Mesothelial cell of epicardium (in vitro differentiated cells): ENCODE measurements around the gene NOL7. TPM values are rescaled to one million over a fixed set of nuclear protein-coding genes. Genes with fewer than 3 reads are reported as not detected.

Experiments
- DNase-seq, 2 experiments: peaks; one replicate each; pipeline ENCODE4 v3.0.0; 2021; ENCODE audit warnings: low spot score in 2 of 2; ENCODE audit not compliant: unreplicated experiment in 2 of 2
- H3K27ac Mint-ChIP-seq: 2 replicates; pipeline ENCODE4 v1.8.0; 2021; ENCODE audit warnings: mixed read lengths
- H3K27me3 Mint-ChIP-seq: 2 replicates; pipeline ENCODE4 v1.8.0; 2021; ENCODE audit warnings: low read depth, mixed read lengths
- H3K36me3 Mint-ChIP-seq: 2 replicates; pipeline ENCODE4 v1.8.0; 2021; ENCODE audit warnings: mixed read lengths
- H3K4me1 Mint-ChIP-seq: 2 replicates; pipeline ENCODE4 v1.8.0; 2021; ENCODE audit warnings: mixed read lengths
- H3K4me3 Mint-ChIP-seq: 2 replicates; pipeline ENCODE4 v1.8.0; 2021; ENCODE audit warnings: mild to moderate bottlenecking, moderate library complexity, mixed read lengths
- H3K9me3 Mint-ChIP-seq: 2 replicates; pipeline ENCODE4 v1.8.0; 2021; ENCODE audit warnings: mixed read lengths
- total RNA-seq: library from RNA; stranded (reverse); gene quantifications from 3 replicates; pipeline ENCODE4 v1.2.1, GENCODE V29; 2021
- TF ChIP-seq, protein P1 (sequence below): fragments of 200-600 bp; sonication (generic); IDR thresholded peaks from one replicate; pipeline ENCODE4 v1.5.0; 2021; ENCODE audit warnings: antibody characterized with exemption; ENCODE audit not compliant: unreplicated experiment

The NOL7 gene
- 40.2 to 42.0 TPM (median 40.8 TPM) in 3 replicates for total RNA-seq

DNA sequence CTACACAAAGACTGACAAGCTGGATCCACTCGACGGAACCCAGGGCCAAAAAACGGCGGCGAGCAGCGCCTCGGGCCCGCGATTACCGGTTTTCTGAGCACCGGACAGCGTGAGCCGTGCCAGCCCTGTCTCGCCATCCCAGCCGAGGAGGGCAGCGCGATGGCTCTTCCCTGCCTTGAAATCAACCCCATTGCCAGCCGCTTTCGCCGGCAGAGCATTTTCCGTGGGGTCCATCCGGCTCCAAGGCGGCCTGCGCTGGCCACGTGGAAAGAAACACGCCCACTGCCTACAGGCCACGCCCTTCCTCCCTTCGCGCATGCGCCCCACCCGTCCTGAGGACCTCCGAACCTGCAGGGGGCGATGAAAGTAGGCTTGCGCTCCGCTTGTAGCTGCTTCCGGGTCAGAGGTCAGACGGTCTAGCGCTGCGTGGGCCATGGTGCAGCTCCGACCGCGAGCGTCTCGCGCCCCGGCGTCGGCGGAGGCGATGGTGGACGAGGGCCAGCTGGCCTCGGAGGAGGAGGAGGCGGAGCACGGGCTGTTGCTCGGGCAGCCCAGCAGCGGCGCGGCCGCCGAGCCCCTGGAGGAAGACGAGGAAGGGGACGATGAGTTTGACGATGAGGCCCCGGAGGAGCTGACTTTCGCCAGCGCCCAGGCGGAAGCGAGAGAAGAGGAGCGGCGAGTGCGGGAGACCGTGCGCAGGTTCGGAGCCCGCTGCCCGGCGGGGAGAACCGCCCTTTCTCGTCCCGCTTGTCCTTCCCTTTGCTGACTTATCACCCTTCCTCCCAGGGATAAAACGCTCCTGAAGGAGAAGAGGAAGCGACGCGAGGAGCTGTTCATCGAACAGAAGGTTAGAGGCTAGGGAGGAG, at the start of gene NOL7:
Gene NOL7, plus strand, starts transcription at position 410 of the 866 bp plus-strand sequence. Its CDS starts 24 bp downstream, at position 434.
- H3K4me3 Mint-ChIP-seq: peak within 1 kb of the TSS; percentile 94
- no peaks in the 10 kb centered on the region for H3K9me3 Mint-ChIP-seq
- DNase-seq: peak; percentile 98 to 99
- H3K4me1 Mint-ChIP-seq: peaks cover 35% of the 10 kb centered on the region
- TF ChIP-seq, protein P1, sequence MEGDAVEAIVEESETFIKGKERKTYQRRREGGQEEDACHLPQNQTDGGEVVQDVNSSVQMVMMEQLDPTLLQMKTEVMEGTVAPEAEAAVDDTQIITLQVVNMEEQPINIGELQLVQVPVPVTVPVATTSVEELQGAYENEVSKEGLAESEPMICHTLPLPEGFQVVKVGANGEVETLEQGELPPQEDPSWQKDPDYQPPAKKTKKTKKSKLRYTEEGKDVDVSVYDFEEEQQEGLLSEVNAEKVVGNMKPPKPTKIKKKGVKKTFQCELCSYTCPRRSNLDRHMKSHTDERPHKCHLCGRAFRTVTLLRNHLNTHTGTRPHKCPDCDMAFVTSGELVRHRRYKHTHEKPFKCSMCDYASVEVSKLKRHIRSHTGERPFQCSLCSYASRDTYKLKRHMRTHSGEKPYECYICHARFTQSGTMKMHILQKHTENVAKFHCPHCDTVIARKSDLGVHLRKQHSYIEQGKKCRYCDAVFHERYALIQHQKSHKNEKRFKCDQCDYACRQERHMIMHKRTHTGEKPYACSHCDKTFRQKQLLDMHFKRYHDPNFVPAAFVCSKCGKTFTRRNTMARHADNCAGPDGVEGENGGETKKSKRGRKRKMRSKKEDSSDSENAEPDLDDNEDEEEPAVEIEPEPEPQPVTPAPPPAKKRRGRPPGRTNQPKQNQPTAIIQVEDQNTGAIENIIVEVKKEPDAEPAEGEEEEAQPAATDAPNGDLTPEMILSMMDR: peak; percentile 78
- H3K27ac Mint-ChIP-seq: peak within 1 kb of the TSS; percentile 95
- no peaks in the 10 kb centered on the region for H3K27me3 Mint-ChIP-seq
- peaks cover 16% of the 10 kb centered on the region for H3K36me3 Mint-ChIP-seq

DNA sequence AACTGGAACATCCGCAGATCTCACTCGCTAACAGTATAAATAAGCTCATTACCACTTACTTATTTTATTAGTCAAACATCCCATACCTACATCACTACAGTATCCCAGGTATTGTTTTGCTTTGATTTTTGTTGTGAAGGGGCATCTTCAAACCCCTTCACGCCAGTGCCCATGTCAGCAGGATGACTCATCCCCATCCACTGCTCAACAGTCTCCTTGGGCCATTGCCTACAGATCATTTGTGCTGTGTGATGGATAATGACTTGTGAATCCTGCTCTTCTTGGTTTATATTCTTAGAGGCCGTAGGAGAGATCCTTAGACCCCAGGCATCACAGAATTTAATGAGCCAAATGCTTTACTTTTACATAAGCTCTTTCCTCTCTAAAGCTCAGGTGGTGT, 49.2 kb upstream of the NOL7 start:
- Mint-ChIP-seq H3K4me3 (no peak overlapping the region), H3K27me3 (peaks cover 6% of the 10 kb centered on the region), H3K36me3 (no peaks in the 10 kb centered on the region), H3K4me1 (no peaks in the 10 kb centered on the region), H3K9me3 (no peaks in the 10 kb centered on the region), H3K27ac (no peak overlapping the region)
- TF ChIP-seq, protein P1: no peak
- DNase-seq: no peak

DNA sequence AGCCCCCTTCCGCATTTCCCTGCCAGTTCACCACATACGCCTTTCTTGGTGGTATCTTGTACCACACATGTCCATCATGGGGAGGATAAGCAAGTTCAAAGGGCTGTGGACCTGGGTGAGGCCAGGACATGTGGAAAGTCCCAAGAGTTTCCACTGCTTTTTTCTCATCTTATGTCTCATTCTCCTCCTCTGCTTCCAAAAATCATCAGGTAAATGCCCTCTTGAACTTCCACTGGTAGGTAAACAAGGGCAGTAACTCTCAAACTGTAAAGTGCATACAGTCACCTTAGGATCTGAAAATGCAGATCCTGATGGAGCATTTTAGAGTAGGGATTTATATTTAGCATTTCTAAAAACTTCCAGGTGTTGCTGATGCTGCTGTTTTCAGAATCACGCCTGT, 48.6 kb upstream of the NOL7 start:
- Mint-ChIP-seq H3K4me3 (no peak overlapping the region), H3K9me3 (no peaks in the 10 kb centered on the region), H3K27ac (no peak overlapping the region), H3K36me3 (no peaks in the 10 kb centered on the region), H3K4me1 (no peaks in the 10 kb centered on the region), H3K27me3 (peaks cover 6% of the 10 kb centered on the region)
- no peak for DNase-seq
- TF ChIP-seq, protein P1: no peak

DNA sequence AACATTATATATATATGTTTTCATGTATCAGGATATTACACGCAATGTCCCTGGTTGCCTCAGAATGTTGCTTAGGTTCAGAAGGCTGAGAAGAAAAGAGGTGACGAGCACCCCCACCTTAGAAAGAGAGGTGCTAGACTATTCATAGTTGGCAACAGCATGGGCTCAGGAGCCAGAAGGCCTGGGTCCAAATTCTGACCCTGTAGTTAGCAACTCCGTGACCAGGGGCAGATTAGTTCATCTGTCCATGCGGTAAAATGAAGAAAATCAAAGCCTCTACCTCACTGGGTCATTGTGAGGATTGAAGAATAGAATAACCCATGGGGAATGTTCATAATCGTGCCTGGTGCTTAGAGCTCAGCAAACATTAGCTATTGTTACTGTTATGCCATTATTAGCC, 46.2 kb upstream of the NOL7 start:
- TF ChIP-seq, protein P1: no peak
- H3K27me3 Mint-ChIP-seq: peaks cover 6% of the 10 kb centered on the region
- no peak overlapping the region for H3K27ac Mint-ChIP-seq
- H3K36me3 Mint-ChIP-seq: no peaks in the 10 kb centered on the region
- peaks cover 3% of the 10 kb centered on the region for H3K4me1 Mint-ChIP-seq
- no peaks in the 10 kb centered on the region for H3K9me3 Mint-ChIP-seq
- H3K4me3 Mint-ChIP-seq: no peak overlapping the region
- DNase-seq: no peak

DNA sequence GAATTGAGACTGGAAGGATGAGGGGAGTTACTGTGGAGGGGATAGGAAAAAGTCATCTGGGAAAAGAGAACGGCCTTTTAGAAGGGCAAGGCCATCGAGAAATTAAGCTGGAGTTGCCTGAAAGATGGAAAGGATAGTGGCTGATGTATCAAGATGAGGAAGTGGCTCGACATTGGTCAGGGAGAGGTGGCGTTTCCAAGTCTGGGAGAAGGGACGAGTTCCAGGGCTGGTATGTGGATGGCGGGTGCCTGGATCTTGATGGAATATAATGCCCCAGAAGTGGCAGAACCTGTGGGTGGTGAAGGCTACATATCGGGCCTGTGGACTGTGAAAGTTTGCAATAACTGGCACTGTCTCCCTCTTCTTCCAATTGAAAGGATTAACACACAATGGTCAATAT, 42.9 kb upstream of the NOL7 start:
- Mint-ChIP-seq H3K27ac (no peak overlapping the region), H3K36me3 (peaks cover 7% of the 10 kb centered on the region), H3K27me3 (no peaks in the 10 kb centered on the region), H3K9me3 (peaks cover 13% of the 10 kb centered on the region), H3K4me1 (peaks cover 12% of the 10 kb centered on the region), H3K4me3 (no peak overlapping the region)
- TF ChIP-seq, protein P1: no peak
- no peak for DNase-seq
